EH (cell line): Measurements from ENCODE around the gene GM2A.
A peak's percentile ranks its signal among the peaks of the same experiment; 100 is the strongest.
"Not testable (repeated sequence)": the region's sequence is repeated elsewhere in the genome, so short reads cannot be mapped to it uniquely, and the experiment has no call there.

Experiments
- DNase-seq: peaks from one replicate; pipeline ENCODE4 v3.0.0-alpha.2; 2015; ENCODE audit warnings: low read depth

The GM2A gene

DNA sequence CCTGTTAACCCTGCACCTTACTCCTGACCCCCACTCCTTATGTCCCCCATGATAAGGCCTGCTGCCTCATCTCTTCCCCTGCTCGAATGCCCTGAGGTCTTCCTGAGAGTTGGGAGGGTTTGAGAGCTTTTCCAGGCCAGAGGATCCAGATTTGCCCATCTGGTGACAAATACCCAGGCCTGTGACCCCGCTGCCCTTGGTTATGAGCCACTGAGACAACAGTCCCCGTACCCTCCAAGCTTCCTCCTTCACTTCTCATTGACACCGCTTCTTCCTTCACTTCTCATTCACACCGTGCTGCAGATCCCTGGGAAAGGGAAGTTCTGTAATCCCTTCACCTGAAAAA is 593 bp downstream of the GM2A start:
- DNase-seq = no peak

DNA sequence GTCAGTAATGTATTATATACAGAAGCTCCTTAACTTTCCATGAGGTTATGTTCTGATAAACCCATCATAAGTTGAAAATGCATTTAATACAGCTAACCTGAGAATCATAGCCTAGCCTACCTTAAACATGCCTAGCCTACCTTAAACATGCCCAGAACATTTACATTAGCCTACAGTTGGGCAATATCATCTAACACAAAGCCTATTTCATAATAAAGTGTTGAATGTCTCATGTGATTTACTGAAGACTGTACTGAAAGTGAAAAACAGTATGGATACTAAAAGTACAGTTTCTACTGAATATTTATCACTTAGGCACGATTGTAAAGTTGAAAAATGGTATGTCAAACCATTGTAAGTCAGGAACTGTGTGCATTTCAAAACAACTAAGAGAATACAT is 1.6 kb downstream of the GM2A start:
- DNase-seq = no peak

DNA sequence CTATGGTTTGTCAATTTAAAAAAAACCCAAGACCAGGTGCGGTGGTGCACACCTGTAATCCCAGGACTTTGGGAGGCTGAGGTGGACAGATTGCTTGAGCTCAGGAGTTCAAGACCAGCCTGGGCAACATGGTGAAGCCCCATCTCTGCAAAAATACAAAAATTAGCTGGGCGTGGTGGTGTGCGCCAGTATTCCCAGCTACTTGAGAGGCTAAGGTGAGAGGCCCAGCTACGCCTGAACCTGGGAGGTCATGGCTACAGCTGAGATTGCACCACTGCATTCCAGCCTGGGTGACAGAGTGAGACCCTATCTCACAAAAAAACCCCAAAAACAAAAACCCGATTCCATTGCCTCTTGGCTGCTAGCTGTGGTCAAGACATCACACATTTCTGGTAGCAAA is 2.0 kb downstream of the GM2A start:
- DNase-seq = not testable (repeated sequence)

DNA sequence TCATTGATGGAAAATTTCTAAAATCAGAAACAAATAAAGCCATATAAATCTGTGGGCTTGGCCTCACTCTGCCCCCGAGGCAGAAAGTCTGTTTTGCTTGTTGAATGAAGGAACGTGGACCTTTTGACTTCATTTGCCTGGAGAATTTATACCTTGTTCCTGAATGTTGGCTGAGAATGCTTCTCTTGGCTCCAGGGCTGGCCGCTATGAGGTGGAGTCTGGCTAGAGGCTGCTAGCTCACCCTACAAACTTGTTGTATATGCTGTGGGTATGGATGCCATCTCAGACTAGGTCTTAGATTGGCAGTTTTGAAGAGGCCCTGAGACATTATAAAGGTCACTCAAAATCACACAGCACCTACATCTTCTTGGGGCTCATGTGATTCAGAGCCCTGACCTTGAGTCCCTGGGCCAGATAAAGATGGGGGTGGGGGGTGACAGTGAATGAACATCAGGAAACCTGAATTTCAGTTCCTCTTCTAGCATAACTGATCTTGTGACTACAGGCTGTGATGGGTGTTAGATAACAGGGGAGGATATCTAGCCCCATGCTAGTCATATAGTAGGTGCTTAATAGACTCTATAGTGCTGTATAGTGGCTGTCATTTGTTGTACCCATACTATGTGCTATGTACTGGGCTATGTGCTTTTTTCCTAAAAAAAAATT is 2.8 kb downstream of the GM2A start:
- no peak for DNase-seq

DNA sequence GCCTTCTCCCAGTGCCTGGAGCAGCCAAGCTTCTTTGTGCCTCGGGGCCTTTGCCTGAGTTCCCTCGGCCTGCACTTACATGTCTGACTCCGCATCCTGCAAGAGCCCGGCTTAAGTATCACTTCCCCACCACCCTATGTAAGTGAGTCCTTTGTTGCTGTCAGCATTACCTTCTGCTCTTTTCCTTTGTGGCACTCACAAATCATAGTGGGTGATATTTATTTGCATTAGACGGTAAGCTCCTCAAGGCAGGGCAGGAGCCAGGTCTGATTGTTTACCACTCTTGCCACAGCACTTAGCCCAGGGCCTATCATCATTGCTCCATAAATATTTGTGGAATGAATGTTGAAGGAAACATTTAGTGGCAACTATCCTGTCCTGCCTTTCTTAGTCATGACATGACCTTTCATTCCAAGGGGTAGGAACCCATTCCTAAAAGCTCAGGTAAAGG is 4.8 kb downstream of the GM2A start:
- peak; percentile 57 for DNase-seq

DNA sequence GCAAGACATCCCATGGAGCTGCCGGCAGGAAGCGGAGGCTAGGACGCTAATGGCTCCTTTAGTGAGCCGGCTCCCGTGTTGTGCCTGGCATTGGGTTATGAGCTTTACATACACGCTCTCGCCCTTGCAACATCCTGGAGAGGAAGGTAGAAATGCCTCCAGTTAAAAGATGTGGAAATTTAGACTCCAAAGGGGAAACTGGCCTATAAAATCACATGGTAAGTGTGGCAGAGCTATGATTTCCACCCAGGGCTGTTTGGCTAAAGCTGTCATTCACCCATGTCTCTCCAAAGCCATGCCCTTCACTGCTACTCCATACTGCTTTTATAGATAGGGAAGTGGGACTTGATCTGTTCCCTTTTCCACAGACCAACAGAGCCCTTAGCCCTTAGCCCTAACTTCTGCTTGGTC is 5.2 kb downstream of the GM2A start:
- no peak for DNase-seq

DNA sequence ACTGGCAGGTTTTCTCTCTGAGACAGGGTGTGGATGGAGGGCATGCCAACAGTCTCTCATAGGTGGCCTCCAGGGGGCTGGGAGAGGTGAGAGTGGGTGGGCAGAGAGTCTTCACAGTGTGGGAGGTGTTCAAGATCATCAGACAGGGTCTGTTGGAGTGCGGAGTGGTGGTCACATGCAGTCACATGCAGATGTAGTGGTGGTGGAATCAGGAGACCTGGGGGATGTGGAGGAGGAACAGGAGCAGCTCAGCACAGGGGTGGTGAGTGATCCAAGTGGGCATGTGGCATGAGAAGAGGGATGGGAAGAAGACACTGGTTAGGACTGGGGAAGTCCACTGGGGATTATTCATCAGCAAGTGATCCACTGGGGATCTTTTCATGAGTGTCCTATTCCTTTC is 5.8 kb downstream of the GM2A start:
- DNase-seq = no peak

DNA sequence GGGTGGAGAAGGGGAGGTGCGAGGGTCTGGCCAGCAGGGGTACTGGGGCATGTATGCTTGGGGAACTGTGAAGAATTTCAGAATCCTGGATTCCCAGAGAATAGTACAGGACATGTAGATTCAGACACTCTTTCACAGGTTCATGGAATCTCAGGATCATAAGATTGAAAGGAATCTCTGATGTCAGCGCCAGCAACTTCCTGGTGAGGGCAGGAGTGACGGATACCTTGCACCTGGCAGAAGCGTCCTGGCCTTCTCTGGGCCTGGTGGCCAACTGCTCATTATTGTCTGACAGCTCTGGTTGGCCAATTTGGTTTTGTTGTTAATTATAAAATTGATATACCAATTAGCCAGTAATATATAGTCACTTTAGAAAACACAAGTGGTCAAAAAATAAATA is 6.9 kb downstream of the GM2A start:
- DNase-seq = no peak

DNA sequence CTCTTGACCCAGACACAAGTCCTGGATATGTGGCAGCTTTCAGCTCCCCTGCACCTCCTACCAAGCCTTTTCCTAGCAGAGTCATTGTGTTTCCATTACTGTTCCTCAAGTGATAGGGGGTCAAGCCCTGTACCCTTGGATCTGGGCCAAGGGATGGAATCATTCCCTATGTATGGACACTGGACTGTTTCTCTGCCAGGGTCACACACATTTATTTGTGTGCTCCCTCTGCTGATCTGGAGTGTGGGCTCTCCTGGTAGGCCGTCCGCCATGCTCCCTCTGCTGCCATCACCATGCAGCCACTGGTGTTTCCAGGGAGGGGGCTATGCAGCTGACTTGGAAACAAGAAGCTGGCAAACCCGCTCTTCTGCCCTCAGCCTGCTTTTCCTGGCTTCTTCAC is 9.5 kb downstream of the GM2A start:
- no peak for DNase-seq

DNA sequence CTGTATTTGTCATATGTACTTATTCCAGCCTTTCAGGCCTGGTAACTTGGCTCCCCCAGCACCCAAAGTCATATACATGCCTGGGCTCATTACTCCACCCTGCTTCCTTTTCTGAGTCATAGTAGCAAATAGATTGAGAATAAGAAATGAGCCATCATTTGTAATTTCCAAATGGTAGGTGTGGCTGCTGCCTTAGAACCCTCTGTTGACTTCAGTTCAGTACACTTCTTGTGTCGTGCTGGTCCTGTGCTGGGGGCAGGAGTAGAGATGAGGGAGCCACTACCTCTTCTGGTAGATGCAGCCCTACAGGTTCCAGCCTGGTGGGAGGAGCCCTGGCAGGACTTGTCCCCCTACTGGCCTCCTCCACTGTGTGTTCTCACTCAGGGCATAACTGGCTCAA is 11.1 kb downstream of the GM2A start:
- DNase-seq = peak; percentile 61

DNA sequence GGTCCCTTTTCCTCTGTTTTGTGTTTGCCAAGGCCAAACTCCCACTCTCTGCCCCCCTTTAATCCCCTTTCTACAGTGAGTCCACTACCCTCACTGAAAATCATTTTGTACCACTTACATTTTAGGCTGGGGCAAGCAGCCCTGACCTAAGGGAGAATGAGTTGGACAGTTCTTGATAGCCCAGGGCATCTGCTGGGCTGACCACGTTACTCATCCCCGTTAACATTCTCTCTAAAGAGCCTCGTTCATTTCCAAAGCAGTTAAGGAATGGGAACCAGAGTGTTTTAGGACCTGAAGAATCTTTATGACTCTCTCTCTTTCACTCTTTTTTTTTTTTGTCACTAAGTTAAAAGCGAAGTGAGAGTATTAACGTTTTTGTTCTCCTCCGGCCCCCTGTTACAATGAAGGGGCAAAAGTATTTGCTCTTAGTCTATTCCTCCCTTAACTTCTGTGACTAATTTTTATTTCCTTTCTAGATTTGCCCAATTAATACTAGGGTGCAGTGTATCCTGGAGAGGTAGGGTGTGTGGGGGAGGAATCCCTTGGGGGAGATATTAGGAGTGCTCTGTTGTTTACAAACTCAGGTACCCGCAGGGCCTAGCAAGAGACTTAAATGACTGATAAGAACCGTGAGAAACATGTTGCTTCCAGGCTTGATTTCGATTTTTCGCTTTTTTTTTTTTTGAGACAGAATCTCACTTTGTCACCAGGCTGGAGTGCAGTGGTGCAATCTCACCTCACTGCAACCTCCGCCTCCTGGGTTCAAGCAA is 14.7 kb downstream of the GM2A start:
- DNase-seq = peak; percentile 78

DNA sequence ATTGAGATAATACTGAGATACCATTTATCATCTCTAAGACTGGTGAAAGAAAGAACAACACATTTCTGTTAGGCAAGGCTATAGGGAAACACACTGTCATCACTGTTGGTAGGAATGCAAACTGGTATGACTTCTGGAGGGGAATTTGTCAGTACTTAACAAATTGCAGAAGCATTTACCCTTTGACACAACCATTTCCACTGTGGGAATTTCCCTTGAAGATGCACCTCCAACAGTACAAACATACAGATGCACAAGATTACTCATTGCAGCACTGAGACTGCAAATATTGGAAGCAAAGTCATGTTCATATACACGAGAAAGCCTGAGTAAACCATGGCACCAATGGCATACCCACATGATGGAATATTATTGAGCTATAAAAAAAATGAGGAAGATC is 17.6 kb downstream of the GM2A start:
- DNase-seq = peak; percentile 70

DNA sequence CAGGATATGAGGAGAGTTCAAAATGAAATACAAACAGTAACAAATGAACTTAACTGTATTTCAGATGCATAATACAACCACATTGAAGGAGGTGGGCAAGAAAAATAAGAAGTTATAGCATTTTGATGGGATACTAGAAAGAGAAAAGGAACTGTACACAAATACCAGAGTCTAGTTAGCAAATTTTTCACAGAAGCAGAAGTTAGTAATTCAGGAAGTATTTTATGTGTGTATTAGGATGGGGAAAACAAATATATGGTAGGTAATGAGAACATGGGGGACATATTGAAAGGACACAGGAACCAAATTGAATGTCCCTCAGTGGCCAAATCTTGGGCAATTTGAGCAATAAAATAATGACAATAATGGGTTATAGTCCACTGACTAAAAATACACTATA is 18.4 kb downstream of the GM2A start:
- no peak for DNase-seq

DNA sequence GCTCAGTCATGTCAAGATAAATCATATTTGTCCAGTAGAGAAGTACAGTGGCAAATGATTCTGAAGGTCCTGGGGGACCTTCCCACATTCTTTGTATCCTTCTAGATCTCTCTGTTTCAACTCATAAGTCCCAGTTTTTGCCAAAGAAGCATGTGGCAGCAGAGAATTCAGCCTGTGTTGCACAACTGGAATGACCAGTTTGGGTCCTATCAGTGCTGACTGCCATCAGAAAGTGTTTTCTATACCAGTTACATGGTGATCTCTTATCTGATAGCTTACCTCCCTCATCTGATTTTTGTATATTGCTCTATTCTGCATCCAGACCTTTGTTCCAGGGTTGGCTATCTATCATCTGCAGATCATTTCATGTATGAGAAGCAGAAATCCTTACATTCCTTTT is 21.7 kb downstream of the GM2A start:
- DNase-seq = no peak

DNA sequence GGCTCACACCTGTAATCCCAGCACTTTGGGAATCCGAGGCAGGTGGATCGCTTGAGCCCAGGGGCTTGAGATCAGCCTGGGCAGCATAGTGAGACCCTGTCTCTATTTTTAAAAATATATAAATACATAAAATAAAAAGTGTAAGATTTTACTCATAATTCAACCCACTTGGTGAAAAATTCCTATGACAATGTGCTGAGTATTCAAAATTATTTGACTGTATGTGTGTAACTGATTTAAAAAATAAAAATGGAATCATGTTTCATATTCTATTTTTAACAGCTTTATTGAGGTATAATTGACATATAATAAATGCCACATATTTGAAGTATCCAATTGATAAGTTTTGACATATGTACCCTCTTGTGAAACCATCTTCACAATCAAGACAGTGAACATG is 22.8 kb downstream of the GM2A start:
- DNase-seq = no peak

DNA sequence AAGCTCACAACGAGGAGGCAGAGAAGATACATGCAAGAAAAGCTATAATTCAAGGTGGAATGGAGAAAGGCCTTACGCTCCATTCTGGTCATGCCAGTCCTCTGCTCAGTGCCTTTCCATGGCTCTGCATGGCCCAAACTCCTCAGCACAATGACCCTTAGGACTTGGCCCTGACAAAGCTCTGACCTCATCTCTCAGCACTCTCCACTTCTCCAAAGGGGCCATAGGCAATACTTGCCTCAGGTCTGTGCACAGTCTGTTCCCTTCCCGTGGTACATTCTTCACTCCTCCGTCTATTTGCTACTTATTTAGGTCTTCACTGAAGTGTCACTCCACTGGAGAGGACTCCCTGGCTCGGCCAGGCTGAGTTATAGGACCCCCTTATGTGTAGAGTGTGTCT is 25.9 kb downstream of the GM2A start:
- no peak for DNase-seq

DNA sequence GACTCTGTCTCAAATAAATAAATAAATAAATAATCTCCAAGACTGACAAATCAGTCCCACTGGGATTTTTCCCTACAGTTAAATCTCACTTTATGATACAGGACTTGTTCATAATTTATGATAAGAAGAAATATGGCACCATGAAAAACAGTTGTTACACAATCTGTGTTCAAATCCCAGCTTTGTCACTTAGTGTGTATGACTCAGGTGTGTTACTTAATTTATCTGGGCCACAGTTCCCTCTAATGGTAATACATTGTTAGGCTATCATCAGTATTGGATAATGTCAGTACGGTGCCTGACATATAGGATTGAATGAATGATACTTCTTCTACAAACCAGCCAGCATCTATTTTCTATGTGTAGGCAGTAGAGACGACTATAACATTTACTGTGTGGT is 27.5 kb downstream of the GM2A start:
- DNase-seq = no peak

DNA sequence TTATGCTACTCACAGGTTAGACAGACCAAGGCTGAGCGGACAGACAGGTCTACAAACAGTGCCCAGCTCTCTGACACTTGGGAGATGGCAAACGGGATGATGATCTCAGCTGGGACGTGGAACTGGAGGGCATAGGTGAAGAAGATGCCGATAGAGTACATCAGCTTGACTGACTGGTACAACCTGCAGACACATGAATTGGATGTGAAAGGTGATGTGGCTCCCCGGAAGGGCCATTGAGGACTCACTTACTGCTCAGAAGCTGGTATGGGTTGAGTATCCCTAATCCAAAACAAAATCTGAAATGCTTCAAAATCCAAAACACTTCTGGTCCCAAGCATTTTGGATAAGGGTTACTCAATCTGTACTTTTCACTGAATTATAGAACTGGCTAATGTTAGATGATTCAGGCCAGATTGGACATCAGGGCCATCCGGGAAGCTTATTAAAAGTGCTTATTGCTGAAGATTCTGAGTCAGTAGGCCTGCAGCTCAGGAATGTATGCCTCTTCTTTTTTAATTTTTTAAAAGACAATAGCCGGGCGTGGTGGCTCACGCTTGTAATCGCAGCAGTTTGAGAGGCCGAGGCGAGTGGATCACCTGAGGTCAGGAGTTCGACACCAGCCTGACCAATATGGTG is 28.1 kb downstream of the GM2A start:
- no peak for DNase-seq

DNA sequence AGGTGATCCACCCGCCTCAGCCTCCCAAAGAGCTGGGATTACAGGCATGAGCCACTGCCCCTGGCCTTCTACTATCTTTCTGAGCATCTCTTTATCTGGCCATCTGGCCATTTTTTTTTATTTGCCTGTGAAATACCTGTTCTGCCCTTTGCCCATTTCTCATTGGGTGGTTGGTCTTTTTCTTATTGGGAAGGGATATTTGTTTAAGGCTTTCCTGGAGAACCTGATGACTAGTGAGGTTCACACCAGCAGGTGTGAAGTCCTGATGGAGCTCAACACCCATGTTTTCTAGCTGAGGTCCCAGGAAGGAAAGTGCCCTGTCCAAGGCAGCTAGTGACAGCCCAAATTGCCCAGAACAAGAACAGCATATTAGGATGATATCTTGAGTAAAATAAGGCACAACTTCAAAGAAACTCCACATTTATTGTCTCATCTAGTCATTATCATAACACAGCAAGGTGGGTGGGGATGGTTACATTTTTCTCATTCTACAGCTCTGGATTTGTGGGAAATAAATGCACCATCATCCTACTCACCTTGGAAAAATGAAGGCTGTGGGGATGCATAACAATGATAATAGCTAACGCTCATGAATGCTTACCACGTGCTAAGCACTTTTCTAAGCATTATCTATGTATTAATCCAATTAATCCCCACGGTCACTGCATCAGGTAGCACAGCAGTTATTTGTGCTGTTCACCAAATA is 30.3 kb downstream of the GM2A start:
- no peak for DNase-seq

DNA sequence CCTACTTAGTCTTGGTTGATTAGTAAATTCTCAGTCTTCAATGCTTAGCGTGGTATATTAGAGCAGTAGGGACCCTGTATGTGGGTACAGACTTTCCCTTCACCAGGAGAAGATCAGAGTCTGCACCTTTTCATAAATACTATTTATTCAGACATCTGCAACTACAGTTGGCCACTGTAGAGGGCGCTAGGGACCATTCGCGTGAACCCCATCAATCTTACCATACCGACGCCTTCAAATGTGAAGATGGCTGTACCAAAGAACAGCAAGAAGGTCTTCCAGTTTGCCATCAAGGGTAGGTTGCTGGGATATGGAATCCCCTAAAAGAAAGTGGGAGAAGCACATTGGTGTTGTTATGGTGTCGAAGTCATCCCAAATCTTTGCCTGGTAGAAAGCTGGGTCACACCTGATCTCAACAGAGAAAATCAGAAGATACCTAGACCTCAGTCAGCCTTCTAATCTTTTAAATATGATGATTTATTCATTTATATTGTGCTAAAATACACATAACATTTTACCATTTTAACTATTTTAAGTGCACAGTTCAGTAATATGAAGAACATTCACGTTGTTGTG is 31.5 kb downstream of the GM2A start:
- DNase-seq = no peak

DNA sequence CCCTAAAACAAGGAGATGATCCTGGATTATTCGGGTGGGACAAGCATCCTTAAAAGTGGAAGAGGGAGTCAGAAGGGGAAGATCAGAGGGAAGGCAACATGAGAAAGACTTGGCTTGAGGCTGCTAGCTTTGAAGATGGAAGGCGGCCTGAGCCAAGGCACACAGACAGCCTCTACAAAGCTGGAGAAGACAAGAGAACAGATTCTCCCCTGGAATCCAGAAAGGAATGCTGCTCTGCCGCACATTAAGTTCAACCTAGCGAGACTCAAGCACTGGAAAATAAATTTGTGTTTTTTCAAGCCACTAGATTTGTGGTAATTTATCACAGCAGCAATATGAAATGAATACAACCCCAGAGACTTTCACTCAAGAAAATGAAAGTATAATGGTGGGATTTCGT is 32.7 kb downstream of the GM2A start:
- no peak for DNase-seq

DNA sequence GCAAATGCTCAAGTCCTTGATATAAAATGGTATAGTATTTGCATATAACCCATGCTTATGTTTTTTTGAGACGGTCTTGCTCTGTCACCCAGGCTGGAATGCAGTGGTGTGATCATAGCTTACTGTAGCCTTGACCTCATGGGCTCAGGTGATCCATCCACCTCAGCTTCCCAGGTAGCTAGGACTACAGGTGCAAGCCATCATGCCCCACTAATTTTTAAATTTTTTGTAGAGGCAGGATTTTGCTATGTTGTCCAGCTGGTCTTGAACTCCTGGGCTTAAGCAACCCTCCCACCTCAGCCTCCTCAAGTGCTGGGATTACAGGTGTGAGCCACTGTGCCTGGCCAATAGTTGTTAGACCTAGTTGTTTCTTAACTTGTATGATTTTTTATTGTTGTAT is 33.3 kb downstream of the GM2A start:
- DNase-seq = no peak

DNA sequence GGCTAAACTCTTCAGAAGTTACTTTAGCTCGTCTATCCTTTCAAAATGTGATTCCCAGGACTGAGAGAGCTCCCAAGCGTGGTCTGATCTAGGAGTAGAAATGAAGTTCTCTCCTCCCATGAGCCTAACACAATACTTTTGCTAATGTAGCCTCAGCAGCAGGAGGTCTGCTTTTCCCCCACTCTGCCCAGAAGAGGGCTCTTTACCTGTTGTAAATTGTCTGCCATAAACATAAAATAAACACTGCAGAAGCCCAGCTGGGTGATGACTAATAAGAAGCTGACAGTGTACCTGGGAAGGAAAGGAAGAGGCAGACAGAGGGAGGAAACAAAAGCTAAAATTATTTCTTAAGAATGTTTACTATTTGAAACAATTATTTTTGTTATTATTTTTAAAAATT is 35.2 kb downstream of the GM2A start:
- DNase-seq = no peak
